ENCODE measurements around the gene RMDN2. TPM values are rescaled to one million over a fixed set of nuclear protein-coding genes. Genes with fewer than 3 reads are reported as not detected.
A peak's percentile ranks its signal among the peaks of the same experiment; 100 is the strongest.

The RMDN2 gene
- 1.2 and 6.3 TPM in 2 replicates for total RNA-seq (2011; cell fraction: chromatin; rRNA removed; ENCODE audit: low replicate concordance)
- total RNA-seq (2011; cell fraction: nucleolus; rRNA removed) = 0.79 and 1.2 TPM in 2 replicates
- total RNA-seq (2011; cell fraction: nucleoplasm; rRNA removed) = 3.1 and 3.7 TPM in 2 replicates
- total RNA-seq (2014; rRNA removed) = 1.5 and 2.8 TPM in 2 replicates
- 4.2 and 4.7 TPM in 2 replicates for total RNA-seq (2014; rRNA removed; fragmentation: Illumina TruSeq; extraction: Trizol)
- 3.5 and 4.3 TPM in 2 replicates for total RNA-seq (2015; rRNA removed; fragmentation: Illumina TruSeq; extraction: Trizol)
- total RNA-seq (2021) = 2.2 and 2.7 TPM in 2 replicates
- 1.2 and 2.3 TPM in 2 replicates for polyA plus RNA-seq (2011; rRNA removed)
- 0.37 and 0.59 TPM in 2 replicates for polyA plus RNA-seq (2011; cell fraction: cytosol; rRNA removed)
- 0.73 and 0.87 TPM in 2 replicates for polyA plus RNA-seq (2011; cell fraction: nucleus; rRNA removed)
- 2.4 and 2.7 TPM in 2 replicates for polyA plus RNA-seq (2012)
- polyA plus RNA-seq (2014; fragmentation: Illumina TruSeq; extraction: Trizol) = 3.1 and 4.2 TPM in 2 replicates
- polyA plus RNA-seq (2014; fragmentation: Nextera tagmentation; extraction: Ambion mirVana) = 1 to 10 TPM; 1.8 to 3.7 TPM
- polyA plus RNA-seq (2014; rRNA removed) = 1.9 and 2.6 TPM in 2 replicates
- 1.8 and 2.0 TPM in 2 replicates for polyA minus RNA-seq (2011; rRNA and poly(A)+ RNA removed)
- polyA minus RNA-seq (2011; cell fraction: cytosol; rRNA and poly(A)+ RNA removed) = 1.1 TPM in 1 of 2 replicates, not detected in the other
- 1.7 and 2.2 TPM in 2 replicates for polyA minus RNA-seq (2011; cell fraction: nucleus; rRNA and poly(A)+ RNA removed)
- Bru-seq, nascent RNA = percentile 39 among the genes with signal in this experiment
- BruChase-seq, experiment 1, labeled RNA remaining after a 2-hour chase = percentile 41 among the genes with signal in this experiment
- BruChase-seq, experiment 2, labeled RNA remaining after a 6-hour chase = percentile 39 among the genes with signal in this experiment
- long read RNA-seq, experiment 1, partial matches to known transcripts = 0 of 5 reads
- long read RNA-seq, experiment 1, other reads (novel, unspliced or antisense) = 2 of 5 reads
- long read RNA-seq, experiment 2, partial matches to known transcripts = 0 of 4 reads
- long read RNA-seq, experiment 2, other reads (novel, unspliced or antisense) = 1 of 4 reads
- long read RNA-seq, experiment 3, partial matches to known transcripts = 0 of 1 reads
- long read RNA-seq, experiment 3, other reads (novel, unspliced or antisense) = 1 of 1 reads

GRCh38 chr2:37925063-37925897 lies at the start of gene RMDN2:
TSS of gene RMDN2 (plus strand) at chr2:37925287. CDS start at chr2:37929278, 3,991 bp downstream.
- Histone ChIP-seq H3K27ac (ENCODE audit: extremely low read depth, low read depth, low read length) (peak within 1 kb of the TSS; percentile 71), H3K27me3 (ENCODE audit: control insufficient read depth in 2 of 2, insufficient read depth in 2 of 2, low read length in 2 of 2) (no peaks in the 10 kb centered on the region; a peak in 1 of 5 replicates), H3K4me2 (ENCODE audit: insufficient read depth, low read length) (peak within 1 kb of the TSS; percentile 81), H3K4me3 (peak within 1 kb of the TSS; percentile 59), H3K79me2 (ENCODE audit: control insufficient read depth, insufficient read depth, low read length) (no peaks in the 10 kb centered on the region), H3K36me3 (ENCODE audit: control insufficient read depth, insufficient read depth, low read length) (no peaks in the 10 kb centered on the region), H3K4me1 (replicated peaks in 1 of 2; ENCODE audit: control insufficient read depth in 2 of 2, insufficient read depth in 2 of 2, low read length in 2 of 2) (peaks cover 0 to 14% of the 10 kb centered on the region in 2 experiments; a peak in 1 of 5 replicates), H3K9ac (ENCODE audit: insufficient read depth in 1 of 2, low read depth in 2 of 2, low read length in 2 of 2) (peak within 1 kb of the TSS; percentile 75 to 92), H3K9me3 (replicated peaks; ENCODE audit: control insufficient read depth, insufficient read depth, low read depth, low read length) (no peaks in the 10 kb centered on the region), H3K9me1 (ENCODE audit: control insufficient read depth, insufficient read depth, low read length) (no peaks in the 10 kb centered on the region), H2AFZ (ENCODE audit: low read depth, low read length) (peak within 1 kb of the TSS; percentile 89), H4K20me1 (replicated peaks; ENCODE audit: control insufficient read depth, insufficient read depth, low read length) (no peaks in the 10 kb centered on the region)
- WGBS (ENCODE audit: insufficient coverage, low coverage, missing lambda C conversion rate) = 11% methylated on average over 43 of the region's 79 CpGs
- peak; percentile 84 to 91 (median 88) for DNase-seq (ENCODE audit: extremely low read depth in 1 of 4, low spot score in 3 of 4)
- ChIA-PET CTCF (ENCODE audit: low intra/inter-chr PET ratio) (no interaction called here), POLR2A (interaction anchor here (0.6 kb wide), 2 partner anchors 10 to 388 kb away, joined by 3 read pairs; no protein-coding TSS in a partner anchor)
- BruUV-seq (replicated peaks) = TSS peak; percentile 90
- intact Hi-C loops (cut with micrococcal nuclease) = no loop called here
- peak; percentile 87 for FAIRE-seq
- ATAC-seq = peak; percentile 98
- in situ Hi-C loops (cut with MboI) = no loop called here
- TF ChIP-seq TEAD1 (CRISPR knock-in tag; IDR thresholded peaks at IDR 0.05) = peak in 1 of 2 experiments; percentile 94; a peak in 2 of 4 replicates
- TF ChIP-seq, protein P1, sequence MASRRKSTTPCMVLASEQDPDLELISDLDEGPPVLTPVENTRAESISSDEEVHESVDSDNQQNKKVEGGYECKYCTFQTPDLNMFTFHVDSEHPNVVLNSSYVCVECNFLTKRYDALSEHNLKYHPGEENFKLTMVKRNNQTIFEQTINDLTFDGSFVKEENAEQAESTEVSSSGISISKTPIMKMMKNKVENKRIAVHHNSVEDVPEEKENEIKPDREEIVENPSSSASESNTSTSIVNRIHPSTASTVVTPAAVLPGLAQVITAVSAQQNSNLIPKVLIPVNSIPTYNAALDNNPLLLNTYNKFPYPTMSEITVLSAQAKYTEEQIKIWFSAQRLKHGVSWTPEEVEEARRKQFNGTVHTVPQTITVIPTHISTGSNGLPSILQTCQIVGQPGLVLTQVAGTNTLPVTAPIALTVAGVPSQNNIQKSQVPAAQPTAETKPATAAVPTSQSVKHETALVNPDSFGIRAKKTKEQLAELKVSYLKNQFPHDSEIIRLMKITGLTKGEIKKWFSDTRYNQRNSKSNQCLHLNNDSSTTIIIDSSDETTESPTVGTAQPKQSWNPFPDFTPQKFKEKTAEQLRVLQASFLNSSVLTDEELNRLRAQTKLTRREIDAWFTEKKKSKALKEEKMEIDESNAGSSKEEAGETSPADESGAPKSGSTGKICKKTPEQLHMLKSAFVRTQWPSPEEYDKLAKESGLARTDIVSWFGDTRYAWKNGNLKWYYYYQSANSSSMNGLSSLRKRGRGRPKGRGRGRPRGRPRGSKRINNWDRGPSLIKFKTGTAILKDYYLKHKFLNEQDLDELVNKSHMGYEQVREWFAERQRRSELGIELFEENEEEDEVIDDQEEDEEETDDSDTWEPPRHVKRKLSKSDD (conservative IDR thresholded peaks at IDR 0.05; ENCODE audit: low read length) = no peak
- 0 out of 2 replicates have a peak, but pooled peaks have one; percentile 15 for TF ChIP-seq NCOR1 (IDR thresholded peaks at IDR 0.05)
- TF ChIP-seq POLR2A (conservative IDR thresholded peaks at IDR 0.05) = peak; percentile 89
- peak in 2 of 3 experiments; percentile 16 to 24 for TF ChIP-seq YY1 (IDR thresholded peaks at IDR 0.05; ENCODE audit: borderline replicate concordance in 1 of 3, control insufficient read depth in 1 of 3, extremely low read depth in 1 of 3, insufficient read depth in 3 of 3, insufficient read length in 1 of 3, insufficient replicate concordance in 2 of 3, low read depth in 1 of 3, low read length in 2 of 3)
- 0 out of 2 replicates have a peak, but pooled peaks have one; percentile 23 for TF ChIP-seq ARID1B (IDR thresholded peaks at IDR 0.05)
- TF ChIP-seq FOXA1 (IDR thresholded peaks at IDR 0.05; ENCODE audit: borderline replicate concordance) = no peak
- 0 out of 2 replicates have a peak, but pooled peaks have one; percentile 60 for TF ChIP-seq SIN3B (IDR thresholded peaks at IDR 0.05; ENCODE audit: low read depth)
- TF ChIP-seq, protein P2, sequence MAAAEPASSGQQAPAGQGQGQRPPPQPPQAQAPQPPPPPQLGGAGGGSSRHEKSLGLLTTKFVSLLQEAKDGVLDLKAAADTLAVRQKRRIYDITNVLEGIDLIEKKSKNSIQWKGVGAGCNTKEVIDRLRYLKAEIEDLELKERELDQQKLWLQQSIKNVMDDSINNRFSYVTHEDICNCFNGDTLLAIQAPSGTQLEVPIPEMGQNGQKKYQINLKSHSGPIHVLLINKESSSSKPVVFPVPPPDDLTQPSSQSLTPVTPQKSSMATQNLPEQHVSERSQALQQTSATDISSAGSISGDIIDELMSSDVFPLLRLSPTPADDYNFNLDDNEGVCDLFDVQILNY (CRISPR knock-in tag; IDR thresholded peaks at IDR 0.05) = 0 out of 2 replicates have a peak, but pooled peaks have one; percentile 56

Measured in K562 (cell line).